NCI-H526 treated with DMSO at 0.1 percent for 48 hours (cell line): Measurements from ENCODE around the gene ABCB1.

Experiments
- DNase-seq: peaks from one replicate; lab custom pipeline; 2025; lab: John Stamatoyannopoulos, UW

The ABCB1 gene

GRCh38 chr7:87600130-87601124 lies at the start of gene ABCB1:
ABCB1 (minus strand) TSS chr7:87600884; CDS start chr7:87600184, 700 bp downstream.
- DNase-seq: no peak

DNA sequence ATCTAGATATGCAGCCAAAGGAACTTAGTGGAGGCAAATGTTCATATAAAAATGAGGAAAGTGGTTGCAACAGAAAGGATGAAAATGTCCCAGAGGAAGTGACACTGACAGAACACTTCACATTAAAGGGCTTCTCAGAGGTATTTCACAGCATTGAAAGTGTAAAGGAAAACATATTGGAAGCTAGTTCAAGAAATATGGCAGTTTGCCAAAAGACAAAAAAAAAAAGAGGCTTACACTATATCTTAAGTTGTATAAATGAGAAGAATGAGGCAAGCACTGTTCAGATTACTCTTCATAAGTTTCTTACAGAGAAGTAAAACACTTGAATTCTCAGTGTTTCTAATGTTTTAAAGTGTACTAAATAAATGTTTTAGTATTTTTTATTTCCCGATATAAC lies 47.6 kb upstream of the ABCB1 start:
- no peak for DNase-seq

DNA sequence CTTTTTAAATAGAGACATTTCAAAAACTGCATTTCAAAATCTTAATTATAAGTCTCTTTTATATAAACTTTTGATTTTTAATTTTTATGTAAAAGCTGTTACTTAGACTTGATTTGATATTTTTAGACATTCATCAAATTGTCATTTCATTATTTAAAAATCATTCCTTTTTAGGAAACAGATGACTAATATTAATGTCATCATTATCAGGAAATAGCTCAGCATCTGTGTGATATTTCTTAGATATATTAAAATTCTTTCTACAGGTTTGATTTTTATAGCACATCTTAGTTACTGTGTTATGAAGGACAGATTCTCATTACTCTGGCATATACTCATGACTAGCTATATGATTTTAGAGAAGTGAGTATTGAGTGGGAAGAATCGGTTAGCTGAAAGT lies 44.8 kb upstream of the ABCB1 start:
- no peak for DNase-seq

GRCh38 chr7:87635921-87636320 lies 35.2 kb upstream of the ABCB1 start:
- no peak for DNase-seq

DNA sequence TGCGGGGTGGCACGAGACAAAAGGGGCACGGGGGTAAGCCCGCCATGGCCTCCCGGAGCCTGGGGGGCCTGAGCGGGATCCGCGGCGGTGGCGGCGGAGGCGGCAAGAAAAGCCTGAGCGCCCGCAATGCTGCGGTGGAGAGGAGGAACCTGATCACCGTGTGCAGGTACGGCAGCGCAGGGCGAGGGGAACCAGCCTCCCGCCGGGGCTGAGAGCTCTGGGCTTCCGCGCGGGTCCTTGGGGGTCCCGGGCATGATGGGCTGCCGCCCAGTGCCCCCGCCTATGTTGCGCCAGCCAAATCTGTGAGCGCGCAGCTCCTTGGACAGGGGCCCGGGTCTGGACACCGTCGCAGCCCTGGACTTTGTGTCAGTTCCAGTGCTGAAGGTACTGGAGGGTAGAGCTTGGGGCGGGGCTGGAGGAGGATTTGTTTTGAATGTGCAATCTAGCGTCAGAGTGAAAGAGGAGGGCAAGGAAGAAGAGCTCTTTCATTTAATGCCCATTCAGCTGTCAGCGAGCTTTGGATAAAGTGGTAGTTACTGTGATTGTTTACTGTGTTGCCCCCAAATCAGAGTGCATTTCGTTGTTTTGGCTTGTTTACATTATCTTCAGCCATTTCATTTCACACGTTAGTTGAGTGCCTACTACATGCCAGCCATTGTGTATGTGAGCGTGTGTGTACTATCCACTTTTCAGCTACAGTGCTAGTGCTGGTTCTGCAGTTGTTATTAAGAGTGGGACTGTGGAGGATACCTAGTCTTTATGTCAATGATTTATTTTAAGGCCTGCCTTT lies 28.3 kb upstream of the ABCB1 start:
- DNase-seq: peak; percentile 63

DNA sequence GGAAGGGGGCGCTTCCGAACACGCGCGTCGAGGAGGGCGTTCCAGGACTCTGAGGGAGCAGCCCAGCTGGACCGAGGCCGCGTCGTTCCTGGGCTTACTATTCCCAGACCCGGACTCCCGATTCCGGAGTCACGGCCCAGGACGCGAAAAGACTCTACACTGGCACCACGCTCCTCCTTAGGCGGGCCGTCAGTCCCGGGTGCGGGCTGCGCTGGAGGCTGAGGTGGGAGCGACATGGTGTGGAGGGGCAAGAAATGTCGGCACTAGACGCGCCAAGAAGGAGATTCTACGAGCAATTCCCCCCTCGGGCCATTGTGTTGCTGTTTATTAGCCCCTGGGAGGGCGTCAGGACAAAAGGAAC lies 26.9 kb upstream of the ABCB1 start:
- no peak for DNase-seq

- DNase-seq: no peak
Measured at GRCh38 chr7:87625101-87625500, 24.4 kb upstream of the ABCB1 start.

GRCh38 chr7:87624628-87625027 lies 23.9 kb upstream of the ABCB1 start:
- peak; percentile 10 for DNase-seq

DNA sequence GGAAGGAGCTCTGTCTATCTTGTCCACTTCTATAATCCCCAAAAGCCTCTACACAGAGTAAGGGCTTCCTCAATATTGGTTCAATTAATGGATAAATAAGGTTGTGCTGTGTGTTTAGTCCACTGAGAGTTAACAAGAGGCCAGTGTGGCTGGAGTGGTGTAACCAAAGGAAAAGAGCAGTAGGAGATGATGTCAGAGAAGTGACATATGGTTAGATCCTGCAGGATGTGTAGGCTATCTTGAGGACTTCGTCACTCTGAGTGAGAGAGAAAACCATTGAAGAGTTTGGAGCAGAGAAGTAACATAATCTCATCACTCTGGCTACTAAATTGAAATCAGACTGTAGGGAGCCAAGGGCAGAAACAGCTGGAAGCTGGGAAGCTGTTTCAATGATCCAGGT lies 14.5 kb upstream of the ABCB1 start:
- no peak for DNase-seq

GRCh38 chr7:87609916-87610315 lies 9.2 kb upstream of the ABCB1 start:
- DNase-seq: no peak

DNA sequence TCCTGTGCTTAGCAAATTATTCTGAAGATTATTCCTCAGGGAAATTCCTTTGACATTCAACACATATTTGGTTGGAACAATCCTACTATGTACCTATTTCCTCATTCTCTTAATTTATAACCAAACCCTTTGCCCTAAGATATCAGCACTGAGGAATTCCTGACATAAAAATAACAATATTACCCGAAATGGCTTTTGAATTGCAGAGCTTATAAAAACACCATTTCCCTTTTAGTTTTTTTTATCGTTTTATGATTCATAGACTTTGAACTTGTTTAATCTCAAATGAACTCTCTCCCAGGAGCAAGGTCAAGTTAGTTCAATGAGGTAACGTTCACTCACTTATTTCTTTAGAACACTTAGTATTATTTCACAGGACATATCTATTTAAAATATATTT lies 7.7 kb upstream of the ABCB1 start:
- no peak for DNase-seq

DNA sequence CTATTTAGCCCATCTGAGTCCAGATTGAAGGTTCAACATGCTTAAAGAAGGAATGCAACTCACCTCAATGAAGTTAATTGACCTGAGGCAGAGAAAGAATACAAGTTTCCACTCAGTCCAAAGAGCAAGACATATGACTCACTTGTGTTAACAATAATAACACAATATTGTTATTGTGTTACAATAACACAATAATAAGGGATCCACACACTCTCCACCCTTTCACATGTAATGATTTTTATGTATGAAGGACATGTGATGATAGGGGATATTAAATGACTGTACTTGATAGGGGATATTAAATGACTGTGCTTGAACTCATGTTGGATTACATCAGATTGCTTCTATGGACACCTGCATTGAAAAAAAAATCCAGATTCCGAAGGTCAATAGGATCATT lies 3.6 kb upstream of the ABCB1 start:
- DNase-seq: no peak

DNA sequence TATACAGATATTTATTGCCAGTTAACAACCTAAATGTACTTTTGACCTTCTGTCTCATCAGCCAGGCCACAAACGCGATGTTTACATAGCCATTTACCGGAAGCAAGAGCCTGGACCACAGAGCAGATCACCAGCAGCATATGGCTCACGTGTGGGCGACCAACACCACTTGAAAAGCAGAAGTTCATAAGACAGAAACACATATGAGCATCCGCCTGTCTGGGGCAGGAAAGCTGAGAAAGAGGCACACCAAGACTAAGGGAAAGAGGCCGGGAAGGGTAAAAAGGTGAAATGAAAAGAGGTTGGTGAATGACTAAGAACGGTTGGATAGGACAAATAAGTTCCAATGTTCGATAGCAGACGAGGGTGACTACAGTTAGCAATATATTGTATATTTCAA lies 1.3 kb downstream of the ABCB1 start:
- DNase-seq: no peak

- no peak for DNase-seq
Measured at GRCh38 chr7:87598234-87599009, 2.3 kb downstream of the ABCB1 start.

DNA sequence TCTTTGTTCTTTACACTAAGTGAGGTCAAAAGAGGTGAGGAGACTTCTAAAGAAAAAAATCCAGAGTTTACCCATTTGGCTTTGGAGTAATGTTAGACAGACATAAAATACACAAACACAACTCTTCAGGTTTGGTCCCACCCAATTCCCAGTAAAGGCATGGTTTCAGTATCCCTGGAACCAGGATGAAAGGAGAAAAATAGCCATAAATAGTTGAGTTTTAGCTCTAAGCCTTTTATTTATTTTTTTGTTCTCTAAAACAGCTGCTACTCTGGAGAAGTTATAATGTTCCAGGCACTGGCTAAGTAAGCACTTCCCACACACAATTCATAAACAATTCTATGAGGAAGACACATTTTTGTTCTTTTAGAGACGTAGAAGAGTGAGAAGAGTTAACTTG lies 4.0 kb downstream of the ABCB1 start:
- DNase-seq: no peak

DNA sequence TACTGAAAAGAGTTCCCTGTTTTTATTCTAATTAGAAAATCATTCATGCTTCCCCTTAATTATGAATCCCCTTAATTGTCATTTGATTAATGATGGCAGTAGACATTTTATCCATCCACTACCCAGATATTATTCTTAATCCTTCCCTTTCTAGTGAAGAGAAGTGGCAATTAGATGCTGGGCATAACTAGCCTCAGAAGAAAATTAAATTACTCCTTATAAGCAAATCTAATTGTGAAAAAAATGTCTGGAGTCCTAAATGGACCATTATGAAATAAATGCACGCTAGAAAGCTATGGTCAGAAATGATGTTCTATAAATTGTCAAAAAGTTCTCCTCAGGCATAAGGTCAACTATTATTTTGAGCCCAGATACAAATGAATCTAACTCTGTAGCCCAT lies 4.5 kb downstream of the ABCB1 start:
- DNase-seq: no peak

GRCh38 chr7:87592300-87592699 lies 8.4 kb downstream of the ABCB1 start:
- no peak for DNase-seq

DNA sequence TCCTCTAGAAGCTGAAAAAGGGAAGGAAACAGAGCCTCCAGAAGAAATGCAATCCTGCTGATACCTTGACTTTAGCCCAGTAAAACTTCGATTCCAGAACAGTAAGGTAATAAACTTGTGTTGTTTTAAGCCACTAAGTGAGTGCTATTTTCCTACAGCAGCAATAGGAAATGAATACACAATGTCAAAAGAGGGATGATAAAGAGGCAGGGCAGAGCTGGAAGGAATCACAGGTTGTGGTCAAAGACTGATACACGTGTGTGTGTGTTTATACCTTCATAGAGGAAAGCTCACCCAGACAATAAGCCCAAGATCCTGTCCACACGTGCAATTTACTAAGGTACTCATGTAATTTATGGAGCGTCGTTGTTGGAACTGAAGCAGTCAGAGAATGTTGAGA lies 9.5 kb downstream of the ABCB1 start:
- DNase-seq: no peak

GRCh38 chr7:87590578-87590977 lies 10.1 kb downstream of the ABCB1 start:
- no peak for DNase-seq

DNA sequence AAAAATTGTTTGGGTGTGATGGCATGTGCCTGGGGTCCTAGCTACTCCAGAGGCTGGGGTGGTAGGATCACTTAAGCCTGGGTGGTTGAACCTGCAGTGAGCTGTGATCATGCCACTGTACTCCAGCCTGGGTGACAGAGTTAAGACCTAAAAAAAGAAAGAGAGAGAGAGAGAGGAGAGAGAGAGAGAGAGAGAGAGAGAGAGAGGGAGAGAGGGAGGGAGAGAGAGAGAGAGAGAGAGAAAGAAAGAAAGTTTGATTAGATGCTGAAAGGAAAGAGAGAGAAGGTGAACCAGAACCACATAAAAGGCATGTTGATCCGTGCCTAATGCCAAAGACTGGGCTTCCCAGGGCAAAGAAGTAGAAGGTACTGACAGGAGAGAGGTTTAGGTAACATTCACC lies 11.1 kb downstream of the ABCB1 start:
- no peak for DNase-seq

- no peak for DNase-seq
Measured at GRCh38 chr7:87581723-87582122, 19.0 kb downstream of the ABCB1 start.

DNA sequence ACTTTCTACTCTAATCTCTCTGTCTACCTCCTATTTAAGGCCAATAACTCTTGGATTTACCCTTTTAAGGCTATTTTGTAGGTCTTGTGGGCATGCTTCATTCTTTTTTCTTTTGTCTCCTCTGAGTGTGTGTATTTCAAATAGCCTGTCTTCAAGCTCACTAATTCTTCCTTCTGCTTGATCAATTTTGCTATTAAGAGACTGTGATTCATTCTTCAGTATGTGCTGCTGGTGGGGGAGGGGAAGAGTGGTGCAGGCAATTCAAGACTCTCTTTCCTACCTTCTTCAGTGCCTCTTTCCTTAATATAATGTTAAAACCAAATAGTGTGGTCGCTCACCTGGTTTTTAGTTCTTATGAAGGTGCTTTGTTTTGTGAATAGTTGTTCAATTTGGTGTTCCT lies 20.0 kb downstream of the ABCB1 start:
- no peak for DNase-seq
